ENCODE results near the gene ASB15.

The ASB15 gene

GRCh38 chr7:123673137-123673732, 71.6 kb downstream of the ASB15 start:
- no peak for DNase-seq

GRCh38 chr7:123673752-123674398, 72.3 kb downstream of the ASB15 start:
- no peak for DNase-seq

- no peak for DNase-seq
Measured at GRCh38 chr7:123674399-123675180, 73.0 kb downstream of the ASB15 start.

- no peak for DNase-seq
Measured at GRCh38 chr7:123675181-123675473, 73.5 kb downstream of the ASB15 start.

GRCh38 chr7:123677061-123677715, 75.6 kb downstream of the ASB15 start:
- DNase-seq = no peak

GRCh38 chr7:123679614-123680013, 78.0 kb downstream of the ASB15 start:
- DNase-seq = no peak

- no peak for DNase-seq
Measured at GRCh38 chr7:123680580-123680979, 79.0 kb downstream of the ASB15 start.

GRCh38 chr7:123681561-123681960, 79.9 kb downstream of the ASB15 start:
- DNase-seq = no peak

GRCh38 chr7:123682690-123683089, 81.1 kb downstream of the ASB15 start:
- DNase-seq = peak; percentile 19

GRCh38 chr7:123687161-123687560, 85.5 kb downstream of the ASB15 start:
- no peak for DNase-seq

GRCh38 chr7:123687727-123688126, 86.1 kb downstream of the ASB15 start:
- no peak for DNase-seq

Measured in NCI-H2029 treated with DMSO at 0.1 percent for 48 hours (cell line).